ENCODE data around the gene PPP6R3.

GRCh38 chr11:68610452-68611116 is 150.0 kb downstream of the PPP6R3 start:
- TF ChIP-seq SIN3A (IDR thresholded peaks at IDR 0.05; ENCODE audit: borderline replicate concordance, insufficient read depth, low read length), result no peak
- no peak for TF ChIP-seq REST (IDR thresholded peaks at IDR 0.05; ENCODE audit: insufficient read depth in 1 of 2, low read depth in 2 of 2, low read length in 2 of 2)
- TF ChIP-seq POLR2AphosphoS5 (IDR thresholded peaks at IDR 0.05; ENCODE audit: low read depth, low read length), result no peak
